NCI-H748 treated with DMSO at 0.1 percent for 48 hours (cell line): ENCODE data around the gene TBL2.
"Not testable (repeated sequence)": the region's sequence is repeated elsewhere in the genome, so short reads cannot be mapped to it uniquely, and the experiment has no call there.

ENCODE experiments used
- DNase-seq: peaks from one replicate; lab custom pipeline; 2025; lab: John Stamatoyannopoulos, UW

Gene TBL2

DNA sequence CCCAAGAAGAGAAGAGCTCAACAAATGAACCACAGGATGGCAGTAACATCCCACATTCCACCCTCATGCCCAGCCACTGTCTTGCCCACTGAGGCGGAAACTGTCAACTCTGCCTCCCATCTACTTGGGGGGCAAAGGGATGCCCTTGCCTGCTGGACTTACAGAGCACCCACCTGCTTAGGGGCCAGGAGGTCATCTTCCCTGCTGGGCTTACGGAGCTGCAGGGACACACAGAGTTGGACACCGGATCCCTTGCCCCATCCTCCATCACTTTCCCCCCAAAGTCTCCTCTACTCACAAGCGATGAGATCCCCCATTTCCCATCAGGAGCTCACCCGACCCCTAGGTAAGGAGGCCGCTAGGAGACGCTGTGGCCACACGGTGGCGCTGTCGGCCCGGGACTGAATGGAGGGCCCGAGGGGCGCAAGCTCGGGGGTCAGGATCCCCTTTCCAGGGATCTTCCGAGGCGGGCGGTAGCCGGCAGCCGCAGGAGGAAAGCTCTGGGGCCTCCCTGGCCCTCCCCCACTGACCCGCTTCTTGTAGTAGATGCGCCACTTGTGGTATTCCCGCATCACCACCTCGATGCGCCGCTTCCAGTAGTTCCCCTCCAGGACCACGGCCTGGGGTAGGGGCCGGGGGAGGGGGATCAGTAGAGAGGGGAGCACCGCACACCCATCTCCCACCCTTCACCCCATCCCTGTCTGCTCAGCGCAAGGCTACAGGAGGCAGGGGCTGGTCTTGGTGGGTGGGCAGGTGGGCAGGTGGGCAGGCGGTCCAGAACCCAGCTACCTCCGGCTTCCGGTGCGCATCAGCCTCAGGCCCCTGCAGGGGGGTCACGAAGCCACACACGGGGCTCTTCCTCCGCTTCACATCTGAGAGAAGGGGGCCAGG is 28.7 kb upstream of the TBL2 start:
- peak; percentile 25 for DNase-seq

DNA sequence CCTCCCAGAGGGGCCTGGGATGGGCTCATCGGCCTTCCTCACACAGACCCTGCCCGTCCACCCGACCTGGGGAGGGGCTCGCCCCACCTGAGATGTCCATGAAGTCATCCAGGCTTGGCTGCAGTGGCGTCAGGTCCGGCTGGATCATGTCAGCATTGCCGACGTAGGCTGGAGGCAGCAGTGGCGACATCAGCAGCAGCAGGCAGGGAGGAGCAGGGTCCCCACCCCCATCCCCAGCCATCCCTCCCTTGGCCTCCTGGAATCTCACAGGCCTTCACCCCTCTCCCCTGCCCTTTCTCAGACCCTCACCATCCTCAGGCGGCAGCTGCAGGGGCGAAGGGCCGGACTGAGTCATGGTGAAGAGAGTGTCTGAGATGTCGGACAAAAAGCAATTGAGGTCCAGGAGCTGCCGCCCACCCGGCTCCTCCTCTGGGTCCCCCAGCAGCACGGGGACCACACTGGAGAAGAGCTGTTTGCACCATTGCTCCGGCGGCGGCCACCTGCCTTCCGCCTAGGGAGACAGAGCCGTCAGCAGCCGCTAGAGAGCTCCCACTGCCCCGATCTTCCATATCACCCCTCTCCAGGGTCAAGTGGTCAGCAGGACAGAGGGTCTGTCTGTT is 27.3 kb upstream of the TBL2 start:
- DNase-seq = no peak

DNA sequence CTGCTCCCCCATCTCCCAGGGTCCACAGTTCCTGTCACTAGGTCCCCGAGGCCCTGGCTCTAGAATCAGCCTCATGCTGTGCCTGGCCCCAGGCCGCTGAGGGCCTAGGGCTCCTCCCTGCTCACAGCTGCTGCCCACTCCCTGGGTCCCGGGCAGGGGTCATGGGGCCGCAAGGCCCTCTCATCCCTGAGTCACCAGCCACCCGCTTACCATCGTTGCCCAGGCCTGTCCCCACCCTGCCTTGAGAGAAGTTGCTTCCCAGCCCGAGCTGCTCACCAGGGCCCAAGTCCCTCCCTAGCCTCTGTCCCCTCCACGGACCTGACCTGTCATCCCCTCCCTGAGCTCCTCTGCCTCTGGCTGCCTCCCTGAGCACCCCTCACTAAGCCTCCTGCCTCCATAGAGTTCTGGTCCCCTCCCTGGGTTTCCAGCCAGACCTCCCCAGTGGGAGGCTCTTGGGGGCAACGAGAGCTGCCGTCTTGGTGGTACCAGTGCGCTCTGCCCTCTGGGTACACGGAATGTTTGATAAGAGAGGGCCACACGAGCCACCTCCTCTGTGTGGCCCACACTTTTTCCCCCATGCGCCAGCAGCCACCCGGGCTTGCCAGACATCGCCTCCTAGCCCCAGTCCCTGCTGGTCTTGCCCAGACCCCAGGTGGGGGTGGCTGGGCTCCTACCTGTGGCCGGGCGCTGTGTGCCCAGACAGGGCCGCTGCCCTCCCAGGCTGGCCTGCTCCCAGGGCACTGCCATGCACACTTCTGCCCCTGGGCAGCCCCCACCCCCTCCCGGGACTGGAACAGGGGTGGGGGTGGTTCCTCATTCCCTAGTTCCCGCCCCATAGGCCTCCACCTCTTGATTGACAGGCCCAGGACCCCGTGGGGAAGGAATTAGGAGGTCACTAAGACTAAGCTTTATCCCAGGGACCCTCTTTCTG is 24.6 kb upstream of the TBL2 start:
- DNase-seq = no peak

DNA sequence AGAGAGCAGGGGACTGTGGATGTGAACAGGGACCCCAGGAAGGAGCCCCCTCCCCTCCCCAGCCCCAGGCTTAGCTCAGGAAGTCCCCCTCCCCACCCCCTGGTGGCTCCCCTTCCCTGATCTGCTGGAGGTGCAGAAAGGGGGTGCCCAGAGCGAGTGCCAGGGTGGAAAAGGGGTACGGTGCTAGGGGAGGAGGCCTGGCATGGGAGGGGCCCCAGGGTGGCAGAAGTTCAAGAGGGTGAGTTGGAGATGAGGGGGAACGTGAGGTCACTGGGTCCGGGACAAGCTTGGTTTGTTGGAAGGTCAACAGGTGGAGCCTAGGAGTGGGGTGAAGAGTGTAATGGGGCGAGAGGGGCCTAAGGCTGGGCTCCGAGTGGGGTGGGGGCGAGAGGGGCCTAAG is 21.5 kb upstream of the TBL2 start:
- DNase-seq = no peak

DNA sequence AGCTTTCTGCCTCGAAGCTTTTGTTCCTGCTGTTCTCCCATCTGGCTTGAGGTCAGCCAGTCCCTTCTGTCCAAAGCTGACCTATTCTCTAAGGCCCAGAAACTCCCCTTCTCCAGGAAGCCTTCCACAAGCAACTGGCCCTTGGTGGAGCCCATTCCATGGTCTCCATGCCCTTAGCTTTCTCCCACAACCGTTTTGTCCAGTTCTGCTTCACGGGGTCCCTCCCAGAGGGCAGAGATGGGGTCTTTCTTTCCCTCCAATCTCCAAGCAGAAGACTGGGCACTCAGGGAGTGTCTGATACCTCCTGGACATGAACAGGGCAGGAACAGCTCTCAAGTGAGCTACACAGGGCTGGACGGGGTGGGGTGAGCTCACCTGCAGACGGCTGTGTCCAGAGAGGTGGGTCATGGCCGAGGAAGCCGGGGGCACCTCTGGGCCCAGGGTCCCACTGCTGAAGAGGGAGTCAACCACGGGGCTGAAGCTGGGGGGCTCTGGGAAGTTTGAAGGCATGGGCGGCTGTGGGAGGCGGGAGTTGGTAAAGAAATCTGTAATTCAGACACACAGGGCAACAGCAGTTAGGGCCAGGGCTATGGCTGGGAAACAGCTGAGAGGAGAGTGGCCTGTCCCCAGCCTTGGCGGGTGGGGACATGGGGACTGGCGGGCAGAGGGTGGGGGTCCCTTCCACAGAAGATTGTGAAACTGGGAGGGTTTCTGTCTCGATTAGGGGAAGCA is 20.9 kb upstream of the TBL2 start:
- no peak for DNase-seq

DNA sequence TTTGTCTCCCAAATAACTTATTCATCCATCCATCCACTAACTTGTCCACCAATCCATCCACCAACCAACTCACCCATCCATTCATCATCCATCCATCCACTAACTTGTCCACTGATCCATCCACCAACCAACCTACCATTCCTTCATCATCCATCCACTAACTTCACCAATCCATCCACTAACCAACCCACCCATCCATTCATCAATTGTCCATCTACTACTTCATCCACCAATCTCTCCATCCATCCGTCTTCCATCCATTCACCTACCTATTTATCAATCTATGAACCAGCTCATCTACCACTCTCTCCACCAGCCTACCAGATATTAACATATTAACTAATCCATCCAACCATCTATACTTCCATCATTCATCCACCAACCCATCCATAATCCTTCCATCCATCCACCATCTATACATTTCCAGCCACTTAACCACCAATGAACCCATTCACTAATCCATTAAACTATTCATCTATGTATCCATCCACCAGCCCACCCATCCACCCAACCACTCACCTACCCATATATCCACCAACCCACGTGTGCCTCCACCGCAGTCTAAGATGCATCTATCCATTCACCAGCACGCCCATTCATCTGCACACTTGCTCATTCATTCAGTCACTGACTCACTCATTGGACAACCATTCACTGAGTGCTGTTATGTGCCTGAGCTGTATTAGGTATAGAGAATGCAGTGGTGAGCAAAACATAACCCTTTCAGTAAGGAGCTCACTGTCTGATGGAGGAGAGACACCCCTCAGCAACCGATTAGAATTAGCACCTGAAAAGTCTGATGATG is 19.8 kb upstream of the TBL2 start:
- DNase-seq = no peak

DNA sequence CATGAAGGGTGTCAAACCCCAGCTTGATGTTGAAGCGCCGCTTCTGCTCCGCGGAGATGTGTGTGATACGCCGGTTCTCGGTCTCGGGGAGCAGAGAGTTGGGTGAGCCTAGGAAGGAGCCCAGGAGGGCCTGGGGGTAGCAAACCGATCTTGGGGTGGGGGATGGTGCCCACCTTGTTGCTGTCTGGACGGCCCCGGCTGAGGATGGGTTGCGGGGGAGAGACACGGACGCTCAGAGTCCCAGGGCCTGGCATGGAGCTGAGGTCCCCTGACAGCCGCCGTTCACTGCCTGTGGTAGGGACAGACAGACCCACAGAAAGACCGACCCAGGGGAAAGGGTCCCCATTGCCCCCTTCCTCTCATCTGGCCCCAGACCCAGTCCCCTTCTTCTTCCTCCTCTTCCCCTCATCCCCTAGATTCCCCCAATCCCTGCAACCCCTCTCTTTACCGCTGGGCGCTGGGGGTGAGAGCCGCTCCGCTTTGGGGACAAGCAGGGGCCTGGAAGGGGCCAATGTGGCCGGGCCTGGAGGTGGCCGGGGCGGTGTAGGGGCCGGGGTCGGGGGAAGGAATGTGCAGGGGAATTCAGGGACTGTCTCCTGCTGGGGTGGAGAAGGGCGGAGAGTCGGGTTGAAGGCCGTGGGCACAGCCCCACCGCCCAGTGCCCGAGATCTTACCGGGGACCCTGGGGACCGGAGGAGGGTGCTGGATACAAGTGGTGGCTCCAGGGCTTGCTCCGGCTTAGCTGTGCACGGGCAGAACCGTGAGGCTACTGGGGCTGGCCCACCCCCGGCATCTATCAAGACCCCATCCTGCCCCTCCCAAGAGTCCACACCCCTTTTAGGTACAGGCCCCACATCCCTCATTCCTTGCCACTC is 18.0 kb upstream of the TBL2 start:
- no peak for DNase-seq

DNA sequence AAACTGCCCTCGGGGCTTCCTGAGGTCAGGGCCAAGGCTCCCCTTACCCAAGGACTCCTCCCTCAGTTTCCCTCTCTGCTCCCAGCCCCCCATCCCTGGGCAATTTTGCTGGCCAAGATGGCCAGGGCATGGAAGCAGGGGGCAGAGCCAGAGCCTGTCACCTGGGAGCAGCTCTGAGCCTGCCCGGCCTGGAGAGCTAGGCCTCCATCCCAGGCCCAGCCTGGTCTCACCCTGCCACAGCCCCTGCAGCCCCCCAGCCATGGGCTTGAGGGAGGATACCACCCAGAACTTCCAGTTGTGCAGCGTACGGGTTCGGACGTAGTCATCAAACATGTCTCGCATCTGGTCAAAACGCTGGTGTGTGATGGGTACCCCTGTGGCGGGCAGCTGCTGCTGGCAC is 17.0 kb upstream of the TBL2 start:
- DNase-seq = no peak

DNA sequence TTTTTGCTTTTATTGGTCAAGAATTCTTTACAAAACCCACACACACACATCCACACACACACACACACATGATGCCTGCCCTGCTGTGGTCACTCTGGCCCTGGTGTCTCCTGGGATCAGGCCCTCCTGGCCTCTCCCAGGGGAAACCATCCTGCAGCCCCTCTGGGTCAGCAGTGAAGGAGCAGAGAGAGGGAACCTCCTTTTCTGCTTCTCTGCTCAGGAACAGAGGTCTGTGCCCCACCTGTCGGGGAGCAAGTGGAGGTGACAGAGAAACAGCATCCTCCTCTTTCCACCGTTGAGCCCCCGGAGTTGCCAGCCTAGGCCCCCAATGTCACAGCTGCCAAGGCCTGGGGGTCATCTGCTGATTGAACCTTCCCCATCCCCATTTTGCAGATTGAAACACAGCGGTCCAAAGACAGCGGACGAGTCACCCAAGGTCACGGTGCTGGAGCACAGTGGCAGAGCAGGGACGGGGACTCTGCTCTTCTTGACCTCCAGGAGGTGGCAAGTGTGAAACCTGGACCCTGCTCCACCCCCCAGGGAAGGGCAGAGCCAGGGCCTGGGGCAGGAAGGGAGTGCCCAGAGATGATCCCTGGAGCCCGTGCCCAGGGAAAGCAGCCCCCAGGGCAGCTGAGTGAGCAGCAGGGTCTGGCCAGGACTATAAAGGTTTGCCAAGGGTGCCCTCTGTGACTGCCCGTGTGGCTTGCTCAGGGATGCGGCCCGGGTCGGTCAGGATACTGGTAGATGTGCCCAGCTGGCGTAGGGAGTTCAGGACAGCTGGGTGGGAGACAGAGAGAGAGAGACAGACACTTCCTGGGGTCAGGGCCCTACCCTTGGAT is 15.0 kb upstream of the TBL2 start:
- no peak for DNase-seq

DNA sequence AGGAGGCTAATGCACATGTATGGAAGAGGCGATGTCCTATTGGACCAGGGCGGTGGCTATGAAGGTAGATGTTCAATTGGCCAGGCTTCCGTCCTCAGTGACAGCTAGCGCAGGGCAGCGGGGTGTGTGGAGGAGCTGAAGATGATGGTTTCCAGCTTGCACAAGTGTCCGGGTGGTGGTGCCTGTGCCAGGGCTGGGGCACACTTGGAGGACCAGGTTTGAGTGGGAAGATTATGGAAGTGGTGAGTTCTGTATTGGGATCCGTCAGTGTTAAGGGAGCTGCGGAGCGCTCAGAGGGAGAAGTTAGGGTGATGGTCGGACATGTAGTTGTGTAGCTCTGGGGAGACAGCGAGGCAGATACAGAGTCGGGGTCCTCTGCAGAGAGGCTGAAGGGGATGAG is 8.5 kb upstream of the TBL2 start:
- DNase-seq = no peak

DNA sequence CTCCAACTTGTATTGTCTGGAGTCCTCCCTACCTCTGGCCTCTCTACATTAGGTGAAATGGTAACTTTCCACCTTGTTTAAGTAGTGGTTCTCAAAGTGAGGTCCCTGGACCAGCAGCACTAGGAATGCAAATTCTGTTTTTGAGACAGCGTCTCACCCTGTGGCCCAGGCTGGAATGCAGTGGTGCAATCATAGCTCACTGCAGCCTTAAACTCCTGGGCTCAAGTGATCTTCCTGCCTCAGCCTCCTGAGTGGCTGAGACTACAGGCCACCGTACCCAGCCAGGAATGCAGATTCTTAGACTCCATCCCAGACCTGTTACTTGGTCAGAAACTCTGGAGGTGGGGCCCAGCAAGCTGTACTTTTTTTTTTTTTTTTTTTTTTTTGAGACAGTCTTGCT is 6.8 kb upstream of the TBL2 start:
- no peak for DNase-seq

DNA sequence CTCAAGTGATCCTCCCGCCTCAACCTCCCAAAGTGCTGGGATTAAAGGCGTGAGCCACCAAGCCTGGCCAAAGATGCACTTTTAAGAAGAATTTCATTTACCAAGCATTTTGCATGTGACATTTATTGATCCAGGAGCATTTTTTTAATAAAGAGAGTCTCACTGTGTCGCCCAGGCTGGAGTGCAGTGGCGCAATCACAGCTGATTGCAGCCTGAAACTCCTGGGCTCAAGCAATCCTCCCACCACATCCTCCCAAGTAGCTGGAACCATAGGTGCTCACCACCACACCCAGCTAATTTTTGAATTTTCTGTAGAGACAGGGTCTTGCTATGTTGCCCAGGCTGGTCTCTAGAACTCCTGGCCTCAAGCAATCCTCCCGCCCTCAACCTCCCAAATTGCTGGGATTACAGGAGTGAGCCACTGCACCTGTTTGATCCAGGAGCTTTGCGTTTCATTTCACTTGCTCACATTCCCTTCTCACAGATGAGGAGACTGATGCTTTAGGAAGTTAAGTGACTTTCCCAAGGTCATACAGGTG is 4.4 kb upstream of the TBL2 start:
- no peak for DNase-seq

DNA sequence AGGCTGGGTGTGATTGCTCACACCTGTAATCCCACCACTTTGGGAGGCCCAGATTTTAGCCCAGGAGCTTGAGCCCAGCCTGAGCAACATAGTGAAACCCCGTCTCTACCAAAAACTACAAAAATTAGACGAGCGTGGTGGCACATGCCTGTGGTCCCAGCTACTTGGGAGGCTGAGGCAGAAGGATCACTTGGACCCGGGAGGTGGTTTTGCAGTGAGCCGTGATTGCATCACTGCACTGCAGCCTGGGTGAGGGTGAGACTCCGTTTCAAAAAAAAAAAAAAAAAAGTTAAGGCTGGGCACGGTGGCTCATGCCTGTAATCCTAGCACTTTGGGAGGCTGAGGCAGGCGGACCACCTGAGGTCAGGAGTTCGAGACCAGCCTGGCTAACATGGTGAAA is 2.6 kb upstream of the TBL2 start:
- not testable (repeated sequence) for DNase-seq

DNA sequence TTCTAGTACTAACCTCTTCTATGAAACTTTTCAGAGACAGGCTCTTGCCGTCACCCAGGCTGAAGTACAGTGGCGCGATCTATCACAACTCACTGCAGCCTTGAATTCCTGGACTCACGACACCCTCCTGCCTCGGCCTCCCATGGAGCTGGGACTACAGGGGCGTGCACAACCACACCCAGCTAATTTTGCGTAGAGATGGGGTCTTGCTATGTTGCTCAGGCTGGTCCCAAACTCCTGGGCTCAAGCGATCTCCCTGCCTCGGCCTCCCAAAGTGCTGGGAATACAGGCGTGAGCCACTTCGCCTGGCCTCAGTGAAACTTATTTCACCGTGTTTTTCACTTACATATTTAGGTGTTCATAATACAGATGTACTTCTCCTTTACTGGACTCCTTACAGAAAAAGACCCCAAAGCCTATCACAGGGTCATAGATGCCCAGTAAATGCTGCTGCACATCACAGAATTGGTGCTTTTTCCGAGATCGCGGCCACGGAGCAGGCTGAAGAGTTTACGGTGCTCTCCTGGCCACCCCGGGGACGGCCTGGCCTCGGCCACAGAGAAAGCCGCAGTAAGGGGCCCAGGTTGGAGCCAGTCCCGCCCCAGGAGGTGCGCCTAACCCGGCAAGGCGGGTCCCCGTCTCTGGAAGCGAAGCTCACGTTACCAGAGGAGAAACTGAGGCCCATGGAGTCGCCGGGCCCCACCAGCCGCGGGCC is 595 bp downstream of the TBL2 start:
- DNase-seq = no peak

DNA sequence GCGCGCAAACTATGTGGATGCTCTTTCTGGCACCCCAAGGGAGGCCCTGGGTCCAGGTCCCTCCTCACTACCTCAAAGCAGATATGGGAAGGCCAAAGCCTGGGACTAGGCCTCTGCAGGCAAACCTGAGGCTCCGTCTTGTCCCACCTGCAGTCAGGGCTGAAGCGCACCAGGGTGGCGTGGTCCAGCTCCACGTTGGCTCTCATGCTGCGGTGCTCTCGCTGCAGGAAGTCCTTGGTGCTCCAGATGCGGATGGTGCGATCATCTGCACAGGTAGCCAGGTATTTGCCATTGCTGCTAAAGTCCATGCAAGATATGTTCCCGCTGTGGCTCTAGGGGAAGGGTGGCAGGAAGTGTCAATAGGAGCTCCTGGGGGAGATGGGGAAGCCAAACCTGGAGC is 4.6 kb downstream of the TBL2 start:
- DNase-seq = no peak

DNA sequence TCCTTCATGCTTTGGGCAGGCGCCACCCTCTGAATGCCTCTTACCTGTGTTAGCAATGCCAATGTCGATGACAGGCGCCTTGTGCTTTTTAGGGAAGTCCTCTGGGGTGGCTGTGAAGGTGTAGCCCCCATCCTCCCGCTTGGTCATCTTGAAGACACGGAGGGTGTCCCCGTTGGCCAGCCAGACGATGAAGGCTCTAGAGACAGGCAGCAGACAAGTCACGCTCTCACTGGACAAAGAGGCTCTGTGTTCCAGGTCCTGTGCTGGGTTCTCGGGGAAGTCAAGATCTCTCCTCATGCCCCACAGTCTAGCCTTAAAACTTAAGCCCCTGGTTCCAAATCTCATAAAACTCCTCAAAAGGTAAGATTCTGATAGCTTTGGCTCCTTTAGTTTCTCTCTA is 5.1 kb downstream of the TBL2 start:
- DNase-seq = no peak

DNA sequence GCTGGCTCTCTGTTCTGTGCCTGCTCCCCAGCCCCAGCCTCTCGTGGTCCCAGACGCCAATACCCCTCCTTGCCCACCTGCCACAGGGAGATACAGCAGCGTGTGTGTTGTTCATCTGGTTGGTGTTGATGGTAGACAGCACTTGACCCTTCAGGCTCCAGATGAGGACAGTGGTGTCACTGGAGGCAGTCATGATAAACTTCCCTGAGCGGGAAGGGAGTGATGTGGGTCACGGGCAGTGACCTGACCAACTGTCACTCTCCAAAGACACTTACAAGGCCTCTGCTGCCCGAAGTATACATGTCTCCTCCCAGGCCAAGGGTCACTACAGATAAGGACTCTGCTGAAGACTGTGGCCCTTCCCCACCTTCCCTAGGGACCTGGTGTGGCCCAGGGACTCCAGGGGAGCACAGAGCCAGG is 5.6 kb downstream of the TBL2 start:
- DNase-seq = no peak

DNA sequence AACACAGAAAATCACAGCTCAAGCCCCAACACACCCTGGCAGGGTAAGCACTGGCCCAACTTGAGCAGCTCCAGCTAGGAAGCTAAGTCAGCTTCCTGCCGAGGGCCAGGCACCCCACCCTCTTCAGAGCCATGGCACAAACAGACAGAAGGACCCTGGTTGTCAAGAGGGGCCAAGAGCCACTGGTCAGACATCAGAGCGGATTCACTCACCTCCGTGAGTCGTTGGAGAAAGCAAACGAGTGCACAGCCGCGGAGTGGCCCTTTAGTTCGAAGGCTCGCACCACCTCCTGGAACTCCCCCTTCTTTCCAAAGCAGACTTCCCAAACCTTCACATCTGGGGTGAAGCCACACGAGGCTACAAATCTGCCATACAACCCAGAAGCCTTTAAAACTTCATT is 7.4 kb downstream of the TBL2 start:
- no peak for DNase-seq
